ENCODE results near the gene CDH10.

DNA sequence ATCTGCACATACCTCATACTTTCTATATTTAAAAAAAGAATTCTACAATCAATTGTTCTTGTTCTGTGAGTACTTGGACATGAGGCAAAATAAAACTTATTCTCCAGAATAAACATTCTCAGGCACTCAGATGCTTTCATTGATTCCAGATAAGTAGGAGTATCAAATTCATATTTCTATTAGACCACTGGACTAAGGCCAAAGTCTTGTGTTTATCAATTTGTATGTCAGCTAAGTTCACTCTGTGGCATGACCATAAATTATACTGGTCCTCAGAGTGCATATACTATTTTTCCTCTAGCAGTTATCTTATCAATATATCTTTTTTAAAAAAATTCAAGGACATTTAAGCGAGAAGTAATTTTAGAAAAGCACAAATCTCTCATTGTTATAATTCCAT, 28.2 kb downstream of the CDH10 start:
- TF ChIP-seq, protein P1, sequence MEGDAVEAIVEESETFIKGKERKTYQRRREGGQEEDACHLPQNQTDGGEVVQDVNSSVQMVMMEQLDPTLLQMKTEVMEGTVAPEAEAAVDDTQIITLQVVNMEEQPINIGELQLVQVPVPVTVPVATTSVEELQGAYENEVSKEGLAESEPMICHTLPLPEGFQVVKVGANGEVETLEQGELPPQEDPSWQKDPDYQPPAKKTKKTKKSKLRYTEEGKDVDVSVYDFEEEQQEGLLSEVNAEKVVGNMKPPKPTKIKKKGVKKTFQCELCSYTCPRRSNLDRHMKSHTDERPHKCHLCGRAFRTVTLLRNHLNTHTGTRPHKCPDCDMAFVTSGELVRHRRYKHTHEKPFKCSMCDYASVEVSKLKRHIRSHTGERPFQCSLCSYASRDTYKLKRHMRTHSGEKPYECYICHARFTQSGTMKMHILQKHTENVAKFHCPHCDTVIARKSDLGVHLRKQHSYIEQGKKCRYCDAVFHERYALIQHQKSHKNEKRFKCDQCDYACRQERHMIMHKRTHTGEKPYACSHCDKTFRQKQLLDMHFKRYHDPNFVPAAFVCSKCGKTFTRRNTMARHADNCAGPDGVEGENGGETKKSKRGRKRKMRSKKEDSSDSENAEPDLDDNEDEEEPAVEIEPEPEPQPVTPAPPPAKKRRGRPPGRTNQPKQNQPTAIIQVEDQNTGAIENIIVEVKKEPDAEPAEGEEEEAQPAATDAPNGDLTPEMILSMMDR (IDR thresholded peaks at IDR 0.05; ENCODE audit: extremely low read depth in 1 of 2, insufficient read depth in 1 of 2, low read depth in 1 of 2, low read length in 2 of 2): no peak
- TF ChIP-seq POLR2A (IDR thresholded peaks at IDR 0.05; ENCODE audit: low read depth, low read length) (no peak), JUN (IDR thresholded peaks at IDR 0.05; ENCODE audit: borderline replicate concordance, insufficient read depth, insufficient read length, low read depth) (no peak)
